ENCODE data around the gene MAP2K5.

Gene MAP2K5

DNA sequence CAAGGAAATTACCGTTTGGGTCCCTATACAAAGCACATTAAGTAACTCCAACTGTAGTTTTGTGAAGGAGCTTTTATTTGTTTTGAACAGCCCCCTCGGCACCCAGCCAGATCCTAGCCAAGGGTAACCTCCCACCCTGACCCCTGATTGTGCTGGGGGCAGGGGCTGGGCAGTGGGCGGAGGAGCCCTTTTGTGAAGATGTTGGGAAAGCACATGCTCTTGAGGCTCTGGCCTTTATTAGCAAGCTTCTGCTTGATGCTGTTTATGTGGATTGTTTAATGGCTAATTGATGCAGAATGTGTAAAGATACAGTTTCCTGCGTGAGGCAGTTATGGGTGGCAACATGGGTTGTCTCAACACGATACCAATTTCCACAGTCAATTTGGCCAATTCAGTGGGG is 136.5 kb downstream of the MAP2K5 start:
- no peak for DNase-seq

DNA sequence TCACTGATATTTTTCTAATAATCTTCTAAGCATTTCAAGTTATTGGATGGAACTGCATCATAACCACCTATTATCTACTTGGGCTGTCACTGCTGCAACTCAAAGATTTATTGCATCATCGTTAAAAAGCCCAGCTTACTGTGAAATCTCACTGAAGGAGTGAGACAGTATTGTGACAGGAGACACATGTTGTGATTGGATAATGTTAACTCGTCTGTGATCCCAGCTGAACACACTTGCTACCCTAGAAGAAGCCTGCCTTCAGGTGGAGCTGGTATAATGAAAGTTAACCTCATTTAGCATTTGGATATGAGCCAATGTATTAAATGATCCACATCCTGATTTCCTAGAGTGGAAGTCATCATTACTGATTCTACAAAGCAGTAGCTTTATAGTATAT is 138.1 kb downstream of the MAP2K5 start:
- peak; percentile 71 for DNase-seq

- peak; percentile 50 for DNase-seq
Observed at GRCh38 chr15:67685008-67685599, 142.6 kb downstream of the MAP2K5 start.

DNA sequence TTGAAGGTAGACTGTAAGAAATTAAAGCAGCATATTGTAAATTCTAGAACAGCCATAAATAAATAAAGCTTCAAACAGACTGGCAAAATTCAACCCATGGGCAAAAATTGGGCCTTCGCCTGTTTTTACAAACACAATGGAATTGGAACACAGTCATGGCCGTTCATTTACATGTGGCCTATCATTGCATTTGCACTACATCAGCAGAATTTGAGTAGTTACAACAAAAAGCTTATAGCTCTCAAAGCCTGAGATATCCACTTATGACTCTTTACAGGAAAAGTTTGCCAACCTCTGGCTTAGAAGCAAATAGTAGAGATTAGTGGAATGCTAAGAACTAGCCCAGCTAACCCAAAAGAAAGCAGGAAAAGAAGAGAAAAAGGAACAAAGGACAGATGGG is 143.2 kb downstream of the MAP2K5 start:
- DNase-seq, result no peak

GRCh38 chr15:67690936-67691335 is 148.4 kb downstream of the MAP2K5 start:
- DNase-seq, result no peak

- no peak for DNase-seq
Observed at GRCh38 chr15:67691450-67691849, 148.9 kb downstream of the MAP2K5 start.

DNA sequence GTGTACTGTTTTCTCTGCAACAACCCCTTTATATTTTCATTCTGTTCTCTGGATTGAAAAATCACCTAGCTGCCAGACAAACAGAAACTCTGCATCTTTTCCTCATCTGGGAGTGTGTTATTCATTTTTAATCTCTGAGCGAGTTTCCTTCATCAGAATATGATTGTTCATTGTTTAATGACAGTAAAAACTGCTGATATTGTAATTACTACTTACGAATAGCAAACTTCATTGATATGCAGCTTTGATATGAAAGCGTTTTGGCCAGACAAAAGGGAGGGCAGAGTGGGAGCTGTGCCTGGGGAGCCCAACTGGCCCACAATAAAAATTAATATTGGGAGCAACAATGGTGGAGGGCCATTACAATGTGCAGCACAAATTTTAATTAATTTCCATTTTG is 150.1 kb downstream of the MAP2K5 start:
- DNase-seq, result no peak

GRCh38 chr15:67696087-67696486 is 153.6 kb downstream of the MAP2K5 start:
- DNase-seq, result no peak

- no peak for DNase-seq
Observed at GRCh38 chr15:67700023-67700422, 157.5 kb downstream of the MAP2K5 start.

- DNase-seq, result no peak
Observed at GRCh38 chr15:67701669-67702068, 159.2 kb downstream of the MAP2K5 start.

GRCh38 chr15:67707520-67708283 is 165.2 kb downstream of the MAP2K5 start:
- DNase-seq, result no peak

GRCh38 chr15:67708500-67708899 is 166.0 kb downstream of the MAP2K5 start:
- no peak for DNase-seq

DNA sequence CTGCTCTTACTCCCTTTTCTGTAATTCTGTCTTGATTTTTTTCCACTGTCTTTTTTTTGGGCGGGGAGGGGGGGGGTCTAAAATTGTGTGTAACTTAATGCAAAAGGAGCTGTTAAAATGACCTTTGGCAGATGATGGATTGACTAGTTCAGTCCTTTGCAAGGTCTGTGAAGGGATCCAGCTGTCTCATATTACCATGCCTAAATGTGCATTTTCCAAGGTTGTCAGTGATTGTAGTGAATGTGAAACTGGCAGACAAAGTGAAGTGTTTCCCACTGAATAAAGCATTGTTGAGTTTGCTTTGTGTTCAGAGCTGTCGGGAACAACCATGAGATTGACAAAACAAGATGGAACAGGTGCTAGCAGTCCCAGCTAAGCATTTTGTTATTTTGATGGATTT is 172.7 kb downstream of the MAP2K5 start:
- DNase-seq, result no peak

DNA sequence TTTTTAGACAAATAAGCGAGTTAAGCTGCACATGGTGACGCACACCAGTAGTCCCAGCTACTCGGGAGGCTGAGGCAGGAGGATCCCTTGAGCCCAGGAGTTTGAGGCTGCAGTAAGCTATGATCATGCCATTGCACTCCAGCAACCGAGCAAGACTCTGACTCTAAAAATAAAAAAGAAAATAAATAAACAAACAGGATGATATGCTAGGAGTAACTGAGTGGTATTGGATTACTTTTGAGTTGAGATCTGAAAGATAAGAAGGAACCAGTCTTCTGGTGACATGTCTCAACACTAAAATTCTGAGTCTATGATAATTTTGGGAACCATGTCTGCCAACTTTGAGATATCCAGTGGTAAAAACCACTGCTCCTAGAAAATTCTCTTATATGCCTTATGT is 173.7 kb downstream of the MAP2K5 start:
- no peak for DNase-seq

- DNase-seq, result no peak
Observed at GRCh38 chr15:67717776-67718175, 175.3 kb downstream of the MAP2K5 start.

DNA sequence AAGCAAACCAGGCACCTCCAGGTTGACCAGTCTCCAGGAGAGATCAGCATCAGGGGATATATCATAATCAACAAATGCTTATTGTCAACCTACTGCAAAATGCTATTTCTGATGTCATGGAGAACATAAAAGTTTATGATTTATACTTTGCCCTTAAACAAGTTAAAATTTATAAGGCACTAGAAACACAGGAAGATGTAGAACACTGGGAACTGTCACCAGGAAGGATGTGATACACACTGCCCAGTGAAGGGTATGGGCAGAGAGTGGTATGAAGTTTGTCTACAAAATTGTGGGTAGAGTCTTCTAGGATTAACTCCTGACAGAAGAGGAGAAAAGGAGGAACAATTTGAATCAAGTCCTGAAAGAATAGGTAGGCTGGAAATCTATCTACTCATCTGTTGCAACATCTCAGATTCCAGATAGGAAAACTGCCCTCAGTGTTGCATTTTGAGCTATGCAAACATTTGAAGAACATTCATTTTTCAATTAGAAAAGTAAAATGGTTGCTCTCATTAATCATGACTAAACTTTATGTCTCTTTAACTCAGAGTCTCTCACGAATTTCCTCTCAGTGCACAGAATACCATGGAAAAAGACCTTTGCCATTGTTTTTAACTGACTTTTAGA is 176.9 kb downstream of the MAP2K5 start:
- no peak for DNase-seq

GRCh38 chr15:67720556-67721175 is 178.2 kb downstream of the MAP2K5 start:
- peak; percentile 12 for DNase-seq

DNA sequence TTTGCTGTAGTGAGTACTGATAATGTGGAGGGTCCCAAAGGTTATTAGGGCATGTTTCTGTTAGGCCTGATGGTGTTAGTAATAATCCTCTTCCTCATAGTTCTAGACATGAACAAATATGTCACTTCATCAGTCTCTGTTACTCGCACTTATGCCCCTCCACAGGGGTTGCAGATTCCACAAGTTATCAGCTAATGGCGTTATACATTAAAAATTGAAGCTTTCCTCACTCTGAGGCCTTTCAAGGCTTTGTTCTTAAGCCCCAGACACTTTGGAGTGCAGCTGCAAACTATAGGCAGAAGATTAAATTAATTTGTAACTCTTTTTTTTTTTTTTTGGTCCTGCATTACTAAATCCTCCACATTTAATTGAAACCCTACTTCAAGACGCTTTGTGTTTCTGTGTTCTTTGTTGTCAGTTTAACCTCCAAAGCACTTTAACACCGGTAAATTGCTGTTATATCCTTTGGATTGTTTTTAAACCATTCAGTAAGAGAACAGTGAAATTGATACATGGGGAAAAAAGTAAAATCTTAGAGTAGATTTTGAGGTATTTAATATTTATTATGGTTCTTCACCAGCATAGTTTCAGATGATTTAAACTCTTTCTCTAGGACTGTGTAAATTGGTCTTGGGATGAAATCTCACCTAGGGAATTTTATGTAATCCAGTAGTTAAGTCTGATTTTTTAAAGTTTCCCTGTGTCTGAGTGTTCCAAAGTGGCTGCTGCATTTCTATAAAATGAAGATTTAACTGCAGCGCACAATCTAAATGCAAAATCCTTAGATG is 179.7 kb downstream of the MAP2K5 start:
- peak; percentile 20 for DNase-seq

DNA sequence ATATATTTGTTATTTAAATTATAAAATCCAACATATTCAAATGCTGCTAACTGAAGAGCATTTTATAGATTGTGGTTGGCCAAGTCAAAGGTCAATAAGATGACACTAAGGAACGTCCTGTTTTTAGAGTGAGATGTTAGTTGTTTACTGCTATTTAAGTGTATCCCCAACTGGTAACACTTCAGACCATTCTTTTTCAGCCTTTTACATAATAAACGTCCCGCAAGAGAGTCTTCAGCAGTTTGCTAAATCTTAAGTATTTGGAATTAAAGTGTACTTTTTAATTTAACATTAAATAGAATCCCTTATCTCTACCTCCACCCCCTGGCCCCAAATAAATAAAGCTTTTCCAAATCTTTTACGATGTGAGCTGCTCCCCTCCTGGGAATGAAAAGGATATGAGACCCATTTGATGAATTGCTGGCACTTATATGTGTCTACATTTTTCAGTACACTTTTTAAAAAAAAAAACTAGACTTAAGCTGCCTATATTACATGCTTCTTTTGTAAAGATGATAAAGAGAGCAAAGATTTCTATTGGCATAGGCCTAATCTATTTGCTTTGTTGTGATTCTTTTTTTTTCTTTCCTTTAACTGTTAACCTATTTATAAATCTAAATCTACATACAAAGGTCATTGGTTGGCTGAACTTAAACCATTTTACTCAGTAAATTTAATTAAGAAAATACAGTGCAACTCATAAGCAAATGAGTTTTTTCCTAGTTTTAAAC is 181.0 kb downstream of the MAP2K5 start:
- no peak for DNase-seq

GRCh38 chr15:67724691-67725375 is 182.3 kb downstream of the MAP2K5 start:
- DNase-seq, result no peak

DNA sequence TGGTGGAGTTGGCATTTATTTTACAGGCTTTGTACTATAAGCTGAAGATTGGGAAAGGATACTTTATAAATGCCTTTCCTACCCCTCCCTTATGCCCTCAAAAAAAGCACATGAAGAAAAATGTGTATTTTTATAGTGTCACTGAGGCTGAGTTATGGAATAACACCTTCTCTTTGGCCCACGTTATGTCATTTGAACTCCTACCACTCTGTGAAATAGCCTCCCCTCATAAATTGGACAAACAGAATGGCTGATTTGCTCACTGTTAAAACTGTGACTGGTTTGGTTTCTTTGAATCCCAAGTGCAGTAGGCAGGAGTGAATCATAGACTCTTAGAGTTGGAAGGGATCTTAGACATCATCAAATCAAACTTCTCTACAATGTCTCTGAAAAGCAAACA is 187.6 kb downstream of the MAP2K5 start:
- no peak for DNase-seq

All from NCI-H82 (cell line).